Vagina (tissue), 2 donors: ENCODE data around the gene RYR3.

Experiments
- CTCF ChIP-seq, 3 experiments: fragments of 450-650 bp in 2 of 3; fragments of 200-600 bp in 1 of 3; sonication (generic) in 1 of 3; IDR thresholded peaks; one replicate each; pipeline ENCODE4 v1.5.1; 2017 to 2019; ENCODE audit warnings: antibody characterized with exemption in 3 of 3, mild to moderate bottlenecking in 2 of 3, moderate library complexity in 2 of 3
- POLR2A ChIP-seq, 2 donors: fragments of 450-650 bp; IDR thresholded peaks; one replicate each; pipeline ENCODE4 v1.6.1; 2017; ENCODE audit warnings: antibody characterized with exemption in 2 of 2, mild to moderate bottlenecking in 2 of 2, moderate library complexity in 2 of 2
- POLR2AphosphoS5 ChIP-seq, 2 donors: sonication (generic); formaldehyde crosslinking; IDR thresholded peaks; one replicate each; pipeline ENCODE4 v1.9.0; 2017; ENCODE audit warnings: antibody characterized with exemption in 2 of 2, mild to moderate bottlenecking in 2 of 2, low read depth in 1 of 2; ENCODE audit not compliant: insufficient read depth in 1 of 2

GRCh38 chr15:33913459-33913858, 602.7 kb downstream of the RYR3 start:
- TF ChIP-seq POLR2A (IDR thresholded peaks at IDR 0.05) = no peak
- TF ChIP-seq CTCF (IDR thresholded peaks at IDR 0.05) = no peak
- no peak for TF ChIP-seq POLR2AphosphoS5 (IDR thresholded peaks at IDR 0.05; ENCODE audit: insufficient read depth in 1 of 2, low read depth in 1 of 2)
